ENCODE measurements around the gene PERP. TPM values are rescaled to one million over a fixed set of nuclear protein-coding genes. Genes with fewer than 3 reads are reported as not detected.
"Not testable (repeated sequence)": the region's sequence is repeated elsewhere in the genome, so short reads cannot be mapped to it uniquely, and the experiment has no call there.

Gene PERP
- total and polyA plus RNA-seq, 2 of the 4 experiments (the other 2 are of a cell fraction): 7.7 to 21.4 TPM

GRCh38 chr6:138119229-138119628 is 12.0 kb upstream of the PERP start:
- peaks cover 20% of the 10 kb centered on the region for H3K27me3 ChIP-seq (ENCODE audit: control insufficient read depth, insufficient read depth, low read length)
- H3K56ac ChIP-seq (ENCODE audit: extremely low read depth, insufficient read depth, low read length); H2BK120ac ChIP-seq (ENCODE audit: low read depth, low read length); H4K8ac ChIP-seq (ENCODE audit: low read depth in 2 of 2, low read length in 2 of 2); H3K4me3 ChIP-seq (ENCODE audit: insufficient read depth, low read depth, low read length); H3K14ac ChIP-seq (replicated peaks; ENCODE audit: low read depth, low read length); H3K9ac ChIP-seq (ENCODE audit: low read depth, low read length); H3K23ac ChIP-seq (ENCODE audit: low read depth, low read length); H3K4ac ChIP-seq (ENCODE audit: low read depth, low read length); H3K36me3 ChIP-seq (ENCODE audit: control insufficient read depth, insufficient read depth, low read length); H2BK20ac ChIP-seq (ENCODE audit: low read depth, low read length); H2BK5ac ChIP-seq (ENCODE audit: low read depth, low read length, poor library complexity, severe bottlenecking); POLR2A ChIA-PET (ENCODE audit: unreplicated experiment); H2BK15ac ChIP-seq (ENCODE audit: low read depth, low read length); H4K20me1 ChIP-seq (ENCODE audit: insufficient read depth, low read length); H3K4me2 ChIP-seq (ENCODE audit: low read depth, low read length); CTCF ChIA-PET; H3K4me1 ChIP-seq (ENCODE audit: control insufficient read depth, insufficient read depth, low read length); H3K18ac ChIP-seq (ENCODE audit: low read depth, low read length); ATAC-seq (ENCODE audit: low read depth); dilution Hi-C loops (cut with HindIII; ENCODE audit: low sequenced_read_pairs, unreplicated experiment); DNase-seq; H3K27ac ChIP-seq (ENCODE audit: insufficient read depth, low read length); H3K9me3 ChIP-seq (ENCODE audit: control insufficient read depth, insufficient read depth, low read length); H3K9me1 ChIP-seq (ENCODE audit: insufficient read depth, low read length); BruUV-seq (replicated peaks); H2AK9ac ChIP-seq (replicated peaks; ENCODE audit: low read depth, low read length, poor library complexity); H2AFZ ChIP-seq (replicated peaks; ENCODE audit: low read length, poor library complexity); H3K79me1 ChIP-seq (ENCODE audit: low read depth in 1 of 2, low read length in 2 of 2); H4K5ac ChIP-seq (ENCODE audit: low read depth, low read length); H2AK5ac ChIP-seq (ENCODE audit: low read depth, low read length); H4K91ac ChIP-seq (ENCODE audit: insufficient read depth, low read depth, low read length): not testable (repeated sequence)
- WGBS, 2 experiments (ENCODE audit: extremely low coverage in 2 of 2, insufficient read length in 1 of 2): no CpG with 5 or more reads among the region's 1 CpG
- in situ Hi-C loops (cut with MboI; ENCODE audit: low sequenced_read_pairs): loop anchor here (5.0 to 25.0 kb wide), 4 partner anchors 466 to 1243 kb away; partner anchors contain the start of genes CITED2 and REPS1
- intact Hi-C loops (cut with micrococcal nuclease): loop anchor here (5.0 kb wide), 5 partner anchors 168 to 1233 kb away; partner anchors contain the start of gene REPS1
